HG03439 (cell line): ENCODE results near the gene CLNK.

Experiments used
- ATAC-seq: cut with Tn5 transposase; IDR thresholded peaks from one replicate; pipeline ENCODE4 v1.9.1; 2021; ENCODE audit warnings: mild to moderate bottlenecking, moderate library complexity; ENCODE audit not compliant: unreplicated experiment

CLNK gene

GRCh38 chr4:10701702-10702460 is 17.3 kb upstream of the CLNK start:
- ATAC-seq: no peak

- no peak for ATAC-seq
Observed at GRCh38 chr4:10701161-10701560, 16.6 kb upstream of the CLNK start.

DNA sequence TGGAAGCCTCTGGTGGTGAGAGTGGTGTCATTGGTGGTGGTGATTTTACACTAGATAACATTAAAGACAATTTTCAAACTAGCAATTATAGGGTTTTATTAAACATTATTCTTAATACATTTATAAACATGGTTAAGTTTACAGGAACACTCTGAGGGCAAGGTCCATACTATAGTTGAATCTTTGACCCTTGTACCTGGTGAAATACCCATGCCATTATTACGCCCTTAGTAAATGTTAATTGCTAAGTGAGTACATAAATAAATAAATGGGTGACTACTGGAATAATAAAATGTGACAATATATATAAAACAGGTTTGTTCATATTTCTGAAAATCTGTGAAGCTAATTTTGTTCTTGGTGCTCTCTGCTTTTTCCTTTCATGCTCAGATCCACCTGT is 13.6 kb upstream of the CLNK start:
- ATAC-seq: no peak

DNA sequence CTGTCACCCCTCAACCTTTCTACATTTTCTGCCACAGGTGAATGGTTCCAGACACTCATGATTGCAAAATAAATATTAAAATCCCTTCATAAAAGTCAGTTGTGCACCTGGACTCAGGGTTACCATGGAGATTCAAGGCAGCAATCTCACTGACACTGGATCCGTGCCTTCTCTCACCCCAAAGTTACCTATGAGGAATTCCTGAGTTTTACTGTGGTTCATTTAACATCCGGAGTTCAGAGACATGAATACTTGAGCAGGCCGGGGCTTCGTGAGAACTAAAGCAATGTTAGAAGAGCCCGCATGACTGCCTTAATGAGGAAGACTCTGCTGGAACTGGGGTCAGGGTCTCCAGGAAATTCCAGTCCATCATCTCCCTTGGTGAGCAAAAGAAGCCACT is 12.5 kb upstream of the CLNK start:
- no peak for ATAC-seq

GRCh38 chr4:10696253-10696652 is 11.7 kb upstream of the CLNK start:
- ATAC-seq: no peak

DNA sequence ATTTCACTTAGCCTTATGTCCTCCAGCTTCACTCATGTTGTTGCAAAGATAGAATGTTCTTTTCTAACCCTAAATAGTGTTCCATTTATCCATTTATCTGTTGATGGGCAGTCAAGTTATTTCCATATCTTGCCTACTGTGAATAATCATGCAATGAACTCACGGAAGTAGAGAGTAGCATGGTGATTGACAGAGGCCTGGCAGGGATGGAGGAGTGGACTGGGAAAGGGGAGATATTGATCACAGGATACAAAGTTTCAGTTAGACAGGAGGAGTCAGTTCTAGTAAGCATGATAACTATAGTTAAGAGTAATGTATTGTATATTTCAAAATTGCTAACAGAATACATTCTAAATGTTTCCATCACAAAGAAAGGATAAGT is 10.3 kb upstream of the CLNK start:
- no peak for ATAC-seq

DNA sequence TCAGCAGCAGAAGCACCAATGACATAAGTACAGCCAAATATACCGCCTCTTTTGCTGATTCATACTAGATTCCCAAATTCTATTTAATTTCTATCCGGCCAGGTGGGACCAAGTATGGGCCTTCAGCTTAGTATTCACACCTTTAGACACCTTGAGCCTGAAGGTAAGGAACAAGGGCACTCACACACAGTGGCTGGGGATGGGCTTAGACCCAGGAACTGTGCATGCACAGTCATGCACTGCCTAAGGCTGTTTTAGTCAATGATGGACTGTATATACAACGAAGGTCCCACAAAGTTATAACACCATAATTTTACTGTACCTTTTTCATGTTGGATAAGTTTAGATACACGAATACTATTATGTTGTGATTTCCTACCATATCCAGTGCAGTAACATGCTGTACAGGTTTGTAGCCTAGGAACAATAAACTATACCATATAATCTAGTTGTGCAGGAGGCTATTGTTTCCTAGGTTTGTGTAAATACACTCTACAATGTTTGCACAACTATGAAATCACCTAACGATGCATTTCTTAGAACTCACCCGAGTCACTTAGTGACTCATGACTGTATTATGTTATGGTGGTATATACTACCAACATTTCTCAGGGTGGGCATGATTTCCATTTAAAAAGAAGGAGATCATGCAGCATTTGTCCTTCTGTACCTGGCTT is 9.7 kb upstream of the CLNK start:
- no peak for ATAC-seq

DNA sequence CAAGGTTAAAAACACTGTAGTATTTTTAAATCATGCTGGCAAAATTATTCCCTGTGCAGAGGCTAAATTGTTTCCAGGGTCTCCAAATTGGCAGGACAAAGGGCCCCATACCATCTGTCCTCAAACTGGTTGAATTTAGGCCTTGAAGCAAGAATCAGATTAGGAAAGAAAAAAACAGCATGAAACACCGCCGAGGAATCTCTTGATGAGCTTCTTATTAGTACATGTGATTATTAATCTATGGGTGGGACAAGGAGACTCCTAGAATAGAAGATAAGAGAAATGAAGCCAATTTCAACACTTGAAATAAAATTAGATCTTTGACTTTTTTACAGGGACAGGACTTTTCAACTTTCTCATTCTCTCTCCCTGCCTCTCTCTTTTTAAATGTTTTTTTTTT is 7.1 kb upstream of the CLNK start:
- no peak for ATAC-seq

- no peak for ATAC-seq
Observed at GRCh38 chr4:10690185-10690907, 5.8 kb upstream of the CLNK start.

DNA sequence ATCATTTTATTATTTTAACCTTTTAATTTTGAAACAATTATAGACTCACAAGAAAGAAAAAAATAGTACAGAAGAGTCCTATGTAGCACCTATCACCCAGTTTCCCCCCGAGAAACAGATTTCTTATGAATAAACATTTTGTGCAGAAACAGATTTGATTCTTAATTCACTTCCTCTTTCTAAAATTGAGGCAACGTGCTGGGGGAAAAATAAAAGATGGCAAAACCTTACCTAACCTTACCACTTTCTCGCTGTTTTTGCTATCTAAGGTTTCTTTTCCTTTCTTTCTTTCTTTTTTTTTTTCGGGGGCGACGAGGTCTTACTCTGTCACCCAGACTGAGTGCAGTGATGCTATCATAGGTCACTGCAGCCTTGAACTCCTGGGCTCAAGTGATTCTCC is 4.3 kb upstream of the CLNK start:
- ATAC-seq: no peak

- ATAC-seq: peak; percentile 66
Observed at GRCh38 chr4:10688022-10688421, 3.5 kb upstream of the CLNK start.

DNA sequence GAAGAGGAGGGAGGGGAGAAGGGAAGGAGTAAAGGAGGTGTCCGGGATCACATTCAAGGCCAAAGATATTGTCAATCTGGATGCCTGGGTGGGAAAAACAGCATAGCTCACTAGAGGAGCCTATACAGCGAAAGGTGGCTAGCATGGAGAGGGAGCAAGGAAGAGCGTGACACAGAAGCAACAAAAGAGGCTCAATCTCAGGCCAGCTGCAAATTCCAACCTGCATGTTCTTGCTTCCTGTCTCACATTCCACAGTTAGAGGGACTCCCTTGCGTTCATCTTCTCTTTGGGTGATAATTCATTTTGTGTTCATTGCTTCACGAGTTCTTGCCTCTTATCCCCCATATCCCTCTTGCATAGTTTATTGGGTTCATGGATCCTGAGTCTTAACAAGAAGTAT is 3.0 kb upstream of the CLNK start:
- ATAC-seq: no peak

DNA sequence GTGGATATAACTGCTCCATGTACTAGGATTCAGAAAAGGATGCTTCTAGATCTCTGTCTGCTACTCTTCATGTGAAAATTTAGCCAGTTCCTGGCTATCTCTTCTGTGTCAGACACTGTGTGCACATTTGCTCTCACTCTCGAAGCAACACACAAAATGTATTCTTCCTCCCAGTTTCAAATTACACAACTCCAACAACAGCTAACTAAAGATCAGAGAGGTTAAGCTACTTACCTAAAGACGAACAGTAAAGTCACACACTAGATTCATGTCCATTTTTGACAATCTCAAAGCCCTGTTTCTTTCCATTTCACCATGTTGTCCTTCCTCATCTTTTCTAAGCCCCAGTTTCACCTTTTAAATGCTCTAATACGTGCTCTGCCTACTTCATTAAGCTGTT is 2.2 kb downstream of the CLNK start:
- ATAC-seq: no peak

GRCh38 chr4:10677796-10678497 is 6.6 kb downstream of the CLNK start:
- ATAC-seq: no peak

GRCh38 chr4:10673817-10674369 is 10.7 kb downstream of the CLNK start:
- ATAC-seq: peak; percentile 71

GRCh38 chr4:10672379-10672778 is 12.2 kb downstream of the CLNK start:
- no peak for ATAC-seq

DNA sequence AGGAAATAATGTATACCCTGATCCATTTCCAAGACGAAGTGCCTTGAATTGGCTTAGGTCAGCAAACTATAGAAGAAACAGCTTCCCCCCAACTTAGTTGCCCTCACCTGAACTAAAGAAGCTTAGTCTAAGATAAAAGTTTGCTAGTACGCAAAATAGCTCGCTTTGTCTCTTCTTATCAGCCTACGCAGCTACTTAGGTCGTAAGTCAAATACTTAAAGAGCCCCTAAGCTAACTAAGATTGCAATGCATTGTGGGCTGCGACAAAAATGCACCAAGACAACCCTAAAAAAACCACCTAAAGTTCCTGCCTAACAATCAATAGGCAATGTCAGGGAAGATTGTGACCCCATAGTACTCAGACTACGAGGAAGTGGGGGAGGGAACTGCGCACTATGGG is 12.8 kb downstream of the CLNK start:
- no peak for ATAC-seq

DNA sequence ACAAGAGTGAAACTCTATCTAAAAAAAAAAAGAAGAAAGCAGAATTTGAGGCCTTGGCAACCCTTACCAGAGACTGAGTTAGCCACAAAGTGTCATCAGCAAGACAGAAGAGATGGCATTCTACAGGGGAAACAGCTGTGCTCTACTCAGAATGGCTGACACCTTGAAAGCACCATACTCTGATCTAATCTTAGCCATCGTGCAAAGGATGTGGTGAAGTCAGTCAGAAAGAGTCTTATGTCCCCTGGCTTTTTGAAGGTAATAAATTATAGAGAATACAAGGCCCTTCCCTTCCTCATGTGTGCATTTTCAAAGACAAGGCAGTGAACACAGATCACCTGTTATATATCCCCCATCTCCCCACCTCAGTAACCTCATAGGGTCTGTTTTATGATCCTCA is 13.2 kb downstream of the CLNK start:
- ATAC-seq: peak; percentile 91

GRCh38 chr4:10670321-10670720 is 14.2 kb downstream of the CLNK start:
- no peak for ATAC-seq

GRCh38 chr4:10667701-10668326 is 16.8 kb downstream of the CLNK start:
- ATAC-seq: no peak

- no peak for ATAC-seq
Observed at GRCh38 chr4:10666616-10667015, 18.0 kb downstream of the CLNK start.
